Esophagus muscularis mucosa (tissue), 4 donors: ENCODE results near the gene NUDCD2. TPM values are rescaled to one million over a fixed set of nuclear protein-coding genes. Genes with fewer than 3 reads are reported as not detected.

Experiments
- DNase-seq: peaks from one replicate; pipeline ENCODE4 v3.0.0-alpha.2; 2017; ENCODE audit errors: extremely low spot score
- H3K27ac ChIP-seq, 4 donors: fragments of 200-600 bp; sonication (generic); replicated peaks in 1 of 4; 1 replicate in 3 of 4; 2 replicates in 1 of 4; pipeline ENCODE4 v1.5.1; 2016 to 2019; ENCODE audit warnings: mild to moderate bottlenecking in 1 of 4
- H3K27me3 ChIP-seq, 4 donors: fragments of 200-600 bp; sonication (generic); one replicate each; pipeline versions ENCODE4 v1.5.1 to v1.6.0; 2016 to 2019
- H3K36me3 ChIP-seq, 4 donors: fragments of 200-600 bp; sonication (generic); one replicate each; pipeline ENCODE4 v1.5.1; 2016 to 2019
- H3K4me1 ChIP-seq, 4 donors: fragments of 200-600 bp; sonication (generic); one replicate each; pipeline ENCODE4 v1.5.1; 2016 to 2019
- H3K4me3 ChIP-seq, 4 donors: fragments of 200-600 bp; sonication (generic); 1 replicate in 2 of 4; 2 replicates in 2 of 4; pipeline ENCODE4 v1.5.1; 2016 to 2019; ENCODE audit warnings: mild to moderate bottlenecking in 4 of 4, moderate library complexity in 1 of 4
- H3K9me3 ChIP-seq, 4 donors: fragments of 200-600 bp; sonication (generic); 1 replicate in 3 of 4; 2 replicates in 1 of 4; pipeline ENCODE4 v1.5.1; 2016 to 2019
- CTCF ChIP-seq, 3 experiments: fragments of 200-600 bp in 2 of 3; fragments of 450-650 bp in 1 of 3; sonication (generic) in 2 of 3; IDR thresholded peaks; one replicate each; pipeline ENCODE4 v1.5.1; 2017 to 2019; ENCODE audit warnings: antibody characterized with exemption in 3 of 3, mild to moderate bottlenecking in 2 of 3, moderate library complexity in 1 of 3
- EP300 ChIP-seq: sonication (generic); formaldehyde crosslinking; IDR thresholded peaks from one replicate; pipeline ENCODE4 v1.6.1; 2017; ENCODE audit warnings: antibody characterized with exemption
- POLR2A ChIP-seq: fragments of 450-650 bp; IDR thresholded peaks from one replicate; pipeline ENCODE4 v1.6.1; 2017; ENCODE audit warnings: antibody characterized with exemption, moderate library complexity, mild to moderate bottlenecking, low read depth
- POLR2AphosphoS5 ChIP-seq, 2 donors: sonication (generic); formaldehyde crosslinking; IDR thresholded peaks; one replicate each; pipeline ENCODE4 v1.6.1; 2017; ENCODE audit warnings: antibody characterized with exemption in 2 of 2
- whole genome bisulfite sequencing: methylation state at CpG from one replicate; pipeline ENCODE4 v1.1.5; 2018; 5-methylcytosine and 5-hydroxymethylcytosine counted together
- intact Hi-C: fragments of 100-400 bp; cut with DNase I; formaldehyde crosslinking; loops from one replicate; pipeline ENCODE4 v1.15.1; 2023
- total RNA-seq, 4 donors: library from RNA; depleted of rRNA; stranded (reverse); fragments of >200 nt; gene quantifications; one replicate each; pipeline versions ENCODE4 v1.1.0 to v1.2.1, GENCODE V29; 2016

The NUDCD2 gene
- total RNA-seq, 4 donors from 2014 or later, result 7.6 to 12.5 (median 9.7) TPM

GRCh38 chr5:163448491-163448890 lies 11.4 kb downstream of the NUDCD2 start:
- intact Hi-C loops, result no loop called here
- no peaks in the 10 kb centered on the region for H3K9me3 ChIP-seq
- TF ChIP-seq POLR2A (no peak), POLR2AphosphoS5 (IDR thresholded peaks at IDR 0.05) (no peak), CTCF (IDR thresholded peaks at IDR 0.05) (no peak), EP300 (no peak)
- no peak for DNase-seq
- no peaks in the 10 kb centered on the region for H3K27me3 ChIP-seq
- peaks cover 0 to 6% (median 0%) of the 10 kb centered on the region in 4 donors for H3K4me1 ChIP-seq
- H3K27ac ChIP-seq, result no peak overlapping the region
- H3K36me3 ChIP-seq, result peaks cover 32 to 85% (median 63%) of the 10 kb centered on the region in 4 donors
- H3K4me3 ChIP-seq, result no peak overlapping the region

- DNase-seq, result no peak
- Histone ChIP-seq H3K4me3 (no peak overlapping the region), H3K36me3 (peaks cover 37 to 85% (median 63%) of the 10 kb centered on the region in 4 donors), H3K9me3 (no peaks in the 10 kb centered on the region), H3K27ac (no peak overlapping the region), H3K4me1 (peaks cover 0 to 6% (median 0%) of the 10 kb centered on the region in 4 donors), H3K27me3 (no peaks in the 10 kb centered on the region)
- 69% methylated on average over 3 of the region's 3 CpGs for WGBS
- TF ChIP-seq POLR2AphosphoS5 (IDR thresholded peaks at IDR 0.05), result no peak
- no peak for TF ChIP-seq POLR2A
- TF ChIP-seq CTCF (IDR thresholded peaks at IDR 0.05), result no peak
- TF ChIP-seq EP300, result no peak
- intact Hi-C loops, result no loop called here
Observed at GRCh38 chr5:163447875-163448274, 12.0 kb downstream of the NUDCD2 start.

- H3K9me3 ChIP-seq, result no peaks in the 10 kb centered on the region
- H3K27me3 ChIP-seq, result no peaks in the 10 kb centered on the region
- no peak for DNase-seq
- no peak overlapping the region for H3K4me3 ChIP-seq
- peaks cover 0 to 6% (median 0%) of the 10 kb centered on the region in 4 donors for H3K4me1 ChIP-seq
- no peak overlapping the region for H3K27ac ChIP-seq
- TF ChIP-seq CTCF (IDR thresholded peaks at IDR 0.05) (no peak), EP300 (no peak)
- intact Hi-C loops, result no loop called here
- H3K36me3 ChIP-seq, result peaks cover 42 to 86% (median 62%) of the 10 kb centered on the region in 4 donors
Observed at GRCh38 chr5:163447191-163447590, 12.7 kb downstream of the NUDCD2 start.

GRCh38 chr5:163445345-163445744 lies 14.6 kb downstream of the NUDCD2 start:
- Histone ChIP-seq H3K27me3 (no peaks in the 10 kb centered on the region), H3K27ac (no peak overlapping the region), H3K36me3 (peaks cover 29 to 79% (median 62%) of the 10 kb centered on the region in 4 donors), H3K4me1 (peaks cover 0 to 10% (median 6%) of the 10 kb centered on the region in 4 donors), H3K4me3 (no peak overlapping the region), H3K9me3 (no peaks in the 10 kb centered on the region)
- no peak for DNase-seq
- intact Hi-C loops, result no loop called here
- TF ChIP-seq EP300, result no peak
- TF ChIP-seq POLR2A, result no peak
- TF ChIP-seq POLR2AphosphoS5 (IDR thresholded peaks at IDR 0.05), result no peak
- TF ChIP-seq CTCF (IDR thresholded peaks at IDR 0.05), result no peak
- WGBS, result 80% methylated on average over 6 of the region's 6 CpGs

GRCh38 chr5:163444526-163444925 lies 15.4 kb downstream of the NUDCD2 start:
- whole genome bisulfite sequencing, result 84% methylated on average over 1 of the region's 1 CpG
- no peak for DNase-seq
- intact Hi-C loops, result no loop called here
- TF ChIP-seq CTCF (IDR thresholded peaks at IDR 0.05), result no peak
- TF ChIP-seq POLR2A, result no peak
- TF ChIP-seq POLR2AphosphoS5 (IDR thresholded peaks at IDR 0.05), result no peak
- no peak for TF ChIP-seq EP300
- Histone ChIP-seq H3K4me1 (peaks cover 0 to 18% (median 14%) of the 10 kb centered on the region in 4 donors), H3K27ac (no peak overlapping the region), H3K36me3 (peaks cover 24 to 72% (median 58%) of the 10 kb centered on the region in 4 donors), H3K9me3 (no peaks in the 10 kb centered on the region), H3K27me3 (no peaks in the 10 kb centered on the region), H3K4me3 (no peak overlapping the region)
